ENCODE measurements around the gene TSEN2. TPM values are rescaled to one million over a fixed set of nuclear protein-coding genes. Genes with fewer than 3 reads are reported as not detected.

TSEN2 gene
- total and polyA plus RNA-seq, 7 donors: 12.5 to 30.9 (median 15.0) TPM

- DNase-seq (no peak), ATAC-seq (no peak)
- no peak overlapping the region for H3K27ac ChIP-seq
- no peaks in the 10 kb centered on the region for H3K4me1 ChIP-seq
- no peaks in the 10 kb centered on the region for H3K36me3 ChIP-seq (ENCODE audit: insufficient read depth in 1 of 2, low read depth in 1 of 2)
- intact Hi-C loops (cut with DNase I): no loop called here
- TF ChIP-seq CTCF (IDR thresholded peaks at IDR 0.05): no peak
- peaks cover 0 to 19% (median 4%) of the 10 kb centered on the region in 3 donors for H3K27me3 ChIP-seq (ENCODE audit: insufficient read depth in 3 of 3, low read length in 2 of 3)
- H3K4me3 ChIP-seq: no peak overlapping the region
- WGBS, 3 donors: 93 to 95% (median 94%) methylated on average over 10 of the region's 10 CpGs
- no peaks in the 10 kb centered on the region for H3K9me3 ChIP-seq
These were observed 40.3 kb upstream of the TSEN2 start for GRCh38 chr3:12443781-12444522.

DNA sequence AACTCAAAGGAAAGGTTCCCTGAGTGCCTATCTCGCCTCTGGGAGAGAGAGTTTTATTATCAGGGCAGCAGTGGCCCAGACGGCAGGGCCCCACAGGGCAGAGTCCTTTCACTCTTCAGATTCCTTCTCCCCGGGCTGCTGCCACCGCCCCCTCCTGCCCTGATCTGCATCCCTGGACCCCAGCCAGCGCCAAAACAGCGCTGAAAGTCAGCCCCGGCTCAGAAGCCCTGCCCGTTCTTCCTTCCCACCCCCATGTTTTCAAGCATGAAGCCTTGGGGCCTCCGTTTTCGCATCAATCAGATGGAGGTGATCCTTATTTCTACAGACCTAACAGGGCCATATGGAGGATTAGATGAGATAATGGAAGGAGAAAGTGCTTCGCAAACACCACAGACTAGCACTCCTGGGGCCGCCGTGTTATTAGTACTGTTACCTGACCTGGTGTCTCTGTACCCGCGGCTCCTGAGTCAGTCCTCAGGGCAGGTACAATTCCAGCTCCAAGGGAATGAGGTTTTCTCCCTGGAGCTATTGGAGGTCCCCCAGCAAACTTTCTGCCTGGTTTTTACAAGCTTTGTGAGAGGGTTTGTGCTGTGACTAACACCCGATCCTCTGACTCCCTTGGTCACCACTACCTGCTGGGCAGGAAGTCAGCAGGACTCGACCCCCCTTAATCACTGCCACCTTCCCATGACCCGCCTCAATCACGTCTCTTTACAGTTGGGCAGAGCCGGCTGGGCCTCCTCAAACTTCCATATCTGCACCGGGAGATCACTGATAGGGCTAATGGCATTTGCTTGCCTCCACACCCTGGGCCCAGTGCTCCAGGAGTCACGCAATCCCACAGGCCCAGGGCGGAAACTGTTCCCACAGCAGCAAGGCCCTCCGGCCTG, 39.5 kb upstream of the TSEN2 start:
- DNase-seq (no peak), ATAC-seq (no peak)
- TF ChIP-seq CTCF (IDR thresholded peaks at IDR 0.05): no peak
- Histone ChIP-seq H3K27ac (no peak overlapping the region), H3K4me3 (no peak overlapping the region), H3K27me3 (ENCODE audit: insufficient read depth in 3 of 3, low read length in 2 of 3) (peaks cover 0 to 19% (median 4%) of the 10 kb centered on the region in 3 donors), H3K4me1 (no peaks in the 10 kb centered on the region), H3K36me3 (ENCODE audit: insufficient read depth in 1 of 2, low read depth in 1 of 2) (no peaks in the 10 kb centered on the region), H3K9me3 (no peaks in the 10 kb centered on the region)
- intact Hi-C loops (cut with DNase I): no loop called here
- 71 to 75% (median 73%) methylated on average over 24 of the region's 24 CpGs for WGBS, 3 donors

GRCh38 chr3:12445523-12446240, 38.6 kb upstream of the TSEN2 start:
- Histone ChIP-seq H3K4me1 (no peaks in the 10 kb centered on the region), H3K9me3 (no peaks in the 10 kb centered on the region), H3K36me3 (ENCODE audit: insufficient read depth in 1 of 2, low read depth in 1 of 2) (no peaks in the 10 kb centered on the region), H3K4me3 (no peak overlapping the region), H3K27ac (no peak overlapping the region), H3K27me3 (ENCODE audit: insufficient read depth in 3 of 3, low read length in 2 of 3) (peaks cover 0 to 19% (median 1%) of the 10 kb centered on the region in 3 donors)
- no peak for TF ChIP-seq CTCF (IDR thresholded peaks at IDR 0.05)
- intact Hi-C loops (cut with DNase I): no loop called here
- ATAC-seq (no peak), DNase-seq (no peak)
- 87 to 91% (median 90%) methylated on average over 8 of the region's 8 CpGs for WGBS, 3 donors

DNA sequence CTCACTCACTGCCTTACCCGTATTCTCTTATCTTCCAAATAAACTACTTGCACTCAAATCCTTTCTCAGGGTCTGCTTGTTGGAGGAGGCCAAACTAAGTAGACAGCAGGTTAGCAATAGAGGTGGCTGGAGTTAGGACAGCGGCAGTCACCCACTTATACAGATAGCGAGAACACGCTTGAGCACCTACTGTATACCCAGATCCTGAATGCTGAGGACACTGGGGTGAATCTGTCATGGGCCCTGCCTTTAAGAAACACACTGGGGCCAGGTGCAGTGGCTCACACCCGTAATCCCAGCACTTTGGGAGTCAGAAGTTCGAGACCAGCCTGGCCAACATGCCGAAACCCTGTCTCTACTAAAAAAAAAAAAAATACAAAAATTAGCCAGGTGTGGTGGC, 38.0 kb upstream of the TSEN2 start:
- TF ChIP-seq CTCF (IDR thresholded peaks at IDR 0.05): no peak
- ATAC-seq: no peak
- WGBS, 3 donors: 87 to 94% (median 93%) methylated on average over 7 of the region's 7 CpGs
- Histone ChIP-seq H3K4me1 (no peaks in the 10 kb centered on the region), H3K4me3 (no peak overlapping the region), H3K27me3 (ENCODE audit: insufficient read depth in 3 of 3, low read length in 2 of 3) (peaks cover 0 to 19% (median 1%) of the 10 kb centered on the region in 3 donors), H3K36me3 (ENCODE audit: insufficient read depth in 1 of 2, low read depth in 1 of 2) (no peaks in the 10 kb centered on the region), H3K27ac (no peak overlapping the region), H3K9me3 (no peaks in the 10 kb centered on the region)
- DNase-seq: no peak
- intact Hi-C loops (cut with DNase I): no loop called here
